HG03469 (cell line): ENCODE data around the gene CCDC138.

ENCODE experiments used
- ATAC-seq: cut with Tn5 transposase; IDR thresholded peaks from one replicate; pipeline ENCODE4 v1.9.1; 2021; ENCODE audit warnings: mild to moderate bottlenecking, moderate library complexity, moderate number of reproducible peaks; ENCODE audit not compliant: unreplicated experiment

CCDC138 gene

DNA sequence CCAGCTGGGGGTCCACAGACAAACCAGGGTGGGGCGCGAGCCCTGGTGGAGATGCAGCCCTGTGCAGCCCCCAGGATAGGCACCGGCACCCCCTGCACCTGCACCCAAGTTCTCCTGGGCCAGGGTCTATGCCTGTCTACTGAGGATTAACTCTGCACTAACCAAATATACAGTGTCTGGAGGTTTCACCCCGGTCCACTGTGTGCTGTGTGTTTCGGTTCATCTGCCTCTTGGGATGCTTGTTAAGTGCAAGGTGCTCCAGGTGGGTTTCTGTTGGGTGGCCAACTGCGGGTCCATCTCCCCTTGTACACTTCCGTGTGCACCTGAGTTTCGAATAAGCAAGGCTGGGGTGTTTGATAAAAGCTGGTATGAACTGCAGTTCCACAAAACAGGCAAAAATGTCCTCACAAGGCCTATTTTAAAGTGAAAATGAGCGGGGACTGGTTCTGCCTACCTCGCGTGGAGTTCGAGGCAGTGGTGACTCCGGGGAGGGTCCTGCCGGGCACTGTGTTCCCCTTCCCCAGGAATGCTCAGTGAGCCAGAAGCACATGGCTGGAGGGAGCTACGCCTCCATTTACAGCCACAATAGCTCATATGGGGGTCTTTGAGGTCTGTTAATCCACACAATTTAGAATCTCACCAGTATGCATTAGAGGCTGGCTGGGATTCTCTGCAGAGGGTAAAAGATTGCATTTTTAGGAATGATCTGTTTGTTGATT is 131.7 kb downstream of the CCDC138 start:
- no peak for ATAC-seq

DNA sequence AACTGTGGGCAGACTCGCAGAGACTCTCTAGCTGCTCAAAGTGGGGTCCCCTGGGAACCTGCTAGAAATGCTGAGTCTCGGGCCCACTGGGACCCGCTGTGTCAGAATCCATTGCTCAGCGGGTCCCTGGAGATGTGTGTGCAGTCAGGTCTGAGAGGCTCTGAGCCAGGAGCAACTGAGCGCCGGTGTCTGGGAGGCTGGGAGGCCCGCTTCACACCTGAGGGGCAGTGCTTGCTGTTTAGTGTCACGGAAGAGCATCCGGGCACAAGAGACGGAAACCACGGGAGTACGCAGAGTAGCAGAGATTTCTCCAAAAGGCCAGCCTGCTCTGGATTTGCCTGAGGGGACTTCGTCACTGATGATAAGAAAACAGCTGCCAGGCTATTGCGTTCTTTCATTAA is 132.4 kb downstream of the CCDC138 start:
- ATAC-seq, result no peak

DNA sequence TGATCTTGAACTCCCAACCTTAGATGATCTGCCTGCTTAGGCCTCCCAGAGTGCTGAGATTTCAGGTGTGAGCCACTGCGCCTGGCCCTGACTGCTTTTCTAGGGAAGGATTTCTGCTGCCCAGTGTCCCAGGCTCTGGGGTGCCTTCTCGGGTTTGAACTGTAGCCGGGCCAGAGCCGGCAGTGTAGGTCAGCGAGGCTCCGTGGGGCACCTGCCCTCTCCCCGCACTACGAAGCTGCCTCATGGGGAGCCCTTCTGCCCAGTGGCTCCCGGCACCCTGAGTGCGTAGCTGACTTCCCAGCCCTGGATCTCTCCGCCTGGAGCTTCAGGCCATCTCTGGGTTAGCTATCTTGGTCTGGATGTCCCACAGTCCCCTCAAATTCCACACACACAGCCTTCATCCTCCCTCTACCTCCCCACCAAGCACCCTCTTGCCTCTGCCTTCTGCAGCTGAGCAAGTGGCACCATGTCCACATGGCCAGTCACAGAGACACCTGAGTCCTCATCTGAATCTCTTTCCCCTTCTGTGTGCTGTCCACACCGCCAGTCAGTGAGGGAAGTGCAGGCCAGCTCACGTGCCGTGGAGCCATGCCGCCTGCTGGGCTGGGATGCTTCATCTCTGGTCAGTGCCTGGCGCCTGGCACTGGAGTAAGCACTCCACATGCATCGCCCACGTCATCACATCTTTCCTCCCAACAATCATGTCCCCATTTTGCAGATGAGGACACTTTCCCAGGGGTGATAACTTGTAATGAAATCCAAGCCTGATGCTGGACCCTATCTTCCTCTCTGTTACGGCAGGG is 133.2 kb downstream of the CCDC138 start:
- no peak for ATAC-seq

DNA sequence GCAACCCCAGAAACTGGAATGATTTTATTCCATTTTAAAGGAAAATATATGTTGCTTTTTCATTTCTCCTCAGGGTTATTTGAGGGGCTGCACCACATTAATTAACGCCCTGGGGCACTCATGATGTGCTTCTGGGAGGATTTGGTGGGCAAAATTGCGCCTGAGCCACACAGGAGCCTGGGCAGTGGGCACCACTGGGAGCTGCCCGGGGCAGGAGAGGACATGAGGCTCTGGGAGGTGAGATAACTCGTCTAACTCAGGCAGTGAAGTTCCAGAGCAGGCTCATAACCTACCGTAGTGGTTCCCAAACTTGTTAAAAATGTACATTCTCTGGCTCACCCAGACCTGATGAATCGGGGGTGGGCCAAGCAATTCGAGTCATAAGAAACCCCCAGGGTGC is 134.1 kb downstream of the CCDC138 start:
- ATAC-seq, result no peak

DNA sequence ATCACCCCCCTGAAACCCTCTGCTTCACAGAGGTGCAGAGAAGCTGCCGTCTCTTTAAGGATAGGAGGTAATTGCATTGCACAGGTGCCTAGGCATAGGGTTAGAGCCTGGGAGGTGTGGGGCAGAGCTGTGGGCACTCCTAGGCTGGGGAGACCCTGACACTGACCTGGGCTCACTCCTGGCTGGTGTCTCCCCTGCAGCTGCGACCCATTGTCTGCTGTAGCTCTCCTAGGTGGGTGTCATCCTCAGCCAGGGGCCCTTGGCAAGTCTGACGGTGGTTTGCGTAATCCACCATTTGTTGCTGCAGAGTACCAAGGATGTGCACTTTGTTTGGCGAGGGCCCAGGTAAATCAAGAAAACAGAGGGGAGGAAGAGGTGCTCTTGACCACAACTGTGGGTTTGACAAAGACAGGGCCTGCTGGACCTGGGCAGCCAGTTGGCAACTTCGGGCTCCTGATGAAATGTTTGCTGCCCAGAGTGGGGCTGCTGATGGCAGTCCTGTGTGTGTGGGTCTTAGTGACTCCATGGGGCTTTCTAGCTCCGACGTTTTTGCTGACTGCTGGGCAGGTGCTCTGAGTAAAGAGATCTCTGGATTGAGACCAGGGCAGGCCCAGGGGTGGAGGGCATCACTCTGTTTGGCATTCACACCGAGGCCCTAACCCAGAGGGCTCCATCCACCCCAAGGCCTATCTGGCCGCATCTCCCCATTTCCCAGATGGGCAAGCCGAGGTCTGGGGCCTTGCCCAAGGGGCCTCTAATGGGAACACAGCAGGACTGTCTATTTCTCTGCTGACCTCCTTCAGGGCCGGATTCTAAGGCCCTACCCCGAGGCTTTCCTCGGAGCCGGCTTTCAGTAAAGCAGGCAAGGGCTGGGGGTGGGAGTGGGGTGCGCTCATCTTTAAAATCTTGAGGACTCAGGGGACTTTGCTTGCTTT is 134.8 kb downstream of the CCDC138 start:
- no peak for ATAC-seq

DNA sequence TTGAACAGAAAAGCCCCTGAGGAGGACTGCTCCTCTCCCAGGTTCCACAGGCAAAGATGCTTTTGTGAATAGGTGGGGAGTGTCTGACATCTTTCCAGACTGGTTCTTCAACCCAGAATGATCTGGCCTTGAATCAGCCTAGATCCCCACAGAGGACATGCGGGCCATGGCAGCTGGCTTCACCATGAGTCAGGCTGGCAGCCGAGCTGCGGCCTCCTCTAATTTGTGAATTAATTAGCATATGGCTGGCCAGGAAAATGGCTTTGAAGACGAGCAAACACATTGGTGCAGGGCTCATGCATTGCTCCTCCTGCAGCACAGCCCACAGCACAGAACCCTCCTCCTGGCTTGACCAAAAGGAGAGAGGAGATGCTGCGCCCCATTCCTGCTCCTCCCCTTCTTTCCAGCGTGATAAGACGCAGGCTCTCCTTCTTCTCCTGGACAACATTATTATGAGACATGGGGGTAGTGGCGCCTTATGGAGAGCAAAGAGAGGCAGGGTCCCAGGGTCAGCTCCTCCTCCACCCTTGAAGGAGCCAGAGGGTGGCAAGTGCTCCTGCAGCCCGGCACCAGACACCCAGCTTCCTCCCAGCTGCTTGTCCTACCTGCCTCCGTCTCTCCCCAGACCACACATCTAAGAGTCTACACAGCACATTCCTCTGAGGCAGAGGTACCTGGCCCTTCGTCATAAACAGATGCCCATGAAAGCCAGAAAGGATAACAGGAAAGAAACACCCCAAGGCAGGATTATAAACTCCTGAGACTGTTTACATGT is 135.8 kb downstream of the CCDC138 start:
- no peak for ATAC-seq

DNA sequence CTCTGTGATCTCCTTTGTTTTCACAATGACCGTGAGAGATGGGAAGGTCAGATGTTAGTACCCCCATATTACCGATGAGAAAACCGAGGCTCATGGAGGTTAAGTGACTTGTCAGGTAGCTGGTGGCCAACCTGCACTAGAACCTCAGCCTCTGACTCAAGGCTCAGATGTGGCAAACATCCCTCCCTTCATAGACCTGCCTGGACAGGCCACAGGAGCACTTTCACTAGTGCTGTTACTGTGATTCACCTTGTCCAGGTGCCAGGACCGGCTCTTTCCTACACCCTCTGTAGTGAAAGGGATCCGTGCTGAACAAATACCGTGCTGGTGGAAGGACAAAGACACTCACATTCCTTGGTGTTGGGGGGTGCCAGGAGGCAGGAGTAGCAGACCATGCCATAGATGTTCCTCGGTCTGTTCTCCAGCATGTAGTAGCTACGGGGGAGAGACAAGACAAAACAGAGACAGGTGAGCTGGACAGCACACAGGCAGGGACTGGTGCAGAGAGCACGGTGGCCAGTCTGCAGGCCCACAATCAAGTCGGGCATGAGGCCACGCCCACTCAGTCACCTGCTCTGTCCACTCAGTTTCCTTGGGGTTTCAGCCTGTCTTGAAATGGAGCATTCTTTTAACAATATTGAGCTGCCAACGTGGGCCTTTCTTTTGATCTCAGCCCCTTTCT is 136.6 kb downstream of the CCDC138 start:
- no peak for ATAC-seq

DNA sequence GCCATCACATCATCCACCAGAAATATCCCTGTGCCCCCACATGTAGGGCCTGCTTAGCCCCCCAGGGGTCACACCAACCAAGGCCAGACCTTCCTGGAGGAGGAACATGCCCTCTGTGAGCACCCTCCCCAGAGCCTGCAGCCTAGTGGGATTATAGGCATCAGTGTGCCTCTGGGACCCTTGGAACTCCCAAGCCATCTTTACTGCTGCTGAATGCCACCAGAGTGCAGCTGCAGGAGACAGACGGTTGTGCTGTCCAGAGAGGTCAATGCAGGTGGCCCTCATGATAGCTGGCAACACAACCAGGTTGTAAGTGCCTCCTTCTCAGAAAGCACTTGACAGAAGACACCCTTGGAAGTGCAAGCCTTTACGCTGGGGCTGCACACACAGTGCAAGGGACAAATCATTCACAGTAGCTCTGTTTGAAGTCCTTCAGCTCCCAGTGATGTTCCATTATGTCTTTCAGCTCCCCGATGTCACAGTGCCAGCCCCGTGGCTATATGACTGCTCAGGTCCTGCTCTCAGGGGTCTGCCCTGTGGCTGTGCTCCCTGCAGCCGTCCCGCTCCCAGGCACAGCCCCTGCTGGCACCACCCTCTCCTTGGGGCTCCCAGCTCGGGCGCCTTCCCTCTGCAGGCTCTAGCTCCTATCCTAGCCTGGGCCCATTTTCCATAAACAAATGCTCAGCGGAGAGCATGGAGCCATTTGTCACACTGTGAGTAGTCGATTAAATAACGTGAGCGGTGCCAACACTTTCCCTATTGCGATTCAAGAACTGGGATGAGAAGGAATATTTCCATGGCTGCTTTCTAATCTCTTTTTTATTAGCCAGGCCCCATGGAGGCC is 137.4 kb downstream of the CCDC138 start:
- ATAC-seq, result no peak

DNA sequence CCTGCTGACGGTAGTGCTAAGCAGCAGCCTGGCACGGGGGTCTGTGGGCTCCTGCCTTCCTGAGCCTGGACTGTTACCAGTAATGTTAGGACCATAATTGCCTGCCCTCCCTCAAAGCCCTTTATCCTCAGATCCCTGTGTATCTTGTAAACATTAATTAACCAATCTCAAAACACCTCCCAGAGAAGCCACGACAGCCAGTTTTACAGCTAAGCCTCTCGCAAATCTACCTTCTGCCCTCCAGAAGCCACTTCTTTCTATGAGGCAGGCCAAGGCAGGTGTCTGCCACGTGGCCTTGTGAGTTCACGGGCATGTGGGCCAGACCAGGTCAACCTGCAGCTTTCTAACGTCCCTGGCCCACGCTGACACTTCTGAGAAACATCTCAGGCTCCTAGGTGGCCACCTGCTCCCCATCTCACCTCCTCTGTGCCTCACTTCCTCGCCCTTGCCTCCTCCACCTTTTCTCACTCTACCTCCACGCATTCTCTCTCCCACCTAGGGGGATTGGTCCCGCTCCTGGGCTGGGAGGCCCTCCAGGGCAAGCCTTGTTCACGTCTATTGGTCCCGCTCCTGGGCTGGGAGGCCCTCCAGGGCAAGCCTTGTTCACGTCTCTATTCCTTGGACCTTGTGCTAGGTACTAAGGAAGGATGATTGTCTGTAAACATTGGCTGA is 138.1 kb downstream of the CCDC138 start:
- no peak for ATAC-seq

DNA sequence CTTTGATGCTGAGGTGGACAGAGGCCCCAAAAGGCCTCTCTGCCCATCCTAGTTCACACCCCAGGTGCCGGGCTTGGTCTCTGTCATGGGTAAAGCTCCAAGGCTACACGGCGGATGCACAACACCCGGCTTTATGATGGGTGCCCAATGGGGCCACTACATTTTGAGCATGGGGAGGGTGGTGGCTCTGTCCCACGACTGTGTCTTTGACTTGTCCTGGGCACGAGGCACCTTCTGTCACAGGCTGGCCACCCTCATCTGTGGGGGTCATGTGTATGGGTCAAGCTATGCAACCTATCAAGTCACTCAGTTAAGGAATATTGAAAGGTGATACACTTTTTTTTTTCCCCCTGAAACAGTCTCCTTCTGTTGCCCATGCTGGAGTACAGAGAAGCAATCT is 138.7 kb downstream of the CCDC138 start:
- ATAC-seq, result no peak

DNA sequence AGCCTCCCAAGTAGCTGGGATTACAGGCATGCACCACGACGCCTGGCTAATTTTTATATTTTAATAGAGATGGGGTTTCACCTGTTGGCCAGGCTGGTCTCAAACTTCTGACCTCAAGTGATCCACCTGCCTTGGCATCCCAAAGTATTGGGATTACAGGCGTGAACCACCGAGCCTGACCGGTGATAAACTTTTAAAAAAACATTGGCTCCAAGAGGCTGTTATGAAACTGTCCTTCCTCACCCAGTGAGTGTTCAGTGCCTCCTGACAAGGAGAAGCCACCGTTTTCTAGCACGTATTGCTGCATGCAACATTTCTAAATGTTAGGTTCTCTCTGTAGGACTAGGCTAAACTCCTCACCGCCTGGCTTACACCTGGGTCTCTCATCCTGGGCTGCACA is 139.2 kb downstream of the CCDC138 start:
- ATAC-seq, result no peak
